Measurements from ENCODE around the gene SH3PXD2B. TPM values are rescaled to one million over a fixed set of nuclear protein-coding genes. Genes with fewer than 3 reads are reported as not detected.
"Not testable (repeated sequence)": the region's sequence is repeated elsewhere in the genome, so short reads cannot be mapped to it uniquely, and the experiment has no call there.

The SH3PXD2B gene
- total RNA-seq, 4 donors from 2014 or later: 27.8 to 52.6 (median 44.4) TPM

- H3K4me3 ChIP-seq: no peak overlapping the region
- peaks cover 0 to 72% (median 0%) of the 10 kb centered on the region in 3 donors for H3K36me3 ChIP-seq
- H3K27ac ChIP-seq: no peak overlapping the region
- TF ChIP-seq CTCF (IDR thresholded peaks at IDR 0.05) (no peak), POLR2A (IDR thresholded peaks at IDR 0.05) (no peak), EP300 (IDR thresholded peaks at IDR 0.05) (no peak)
- peaks cover 0 to 13% (median 2%) of the 10 kb centered on the region in 4 donors for H3K9me3 ChIP-seq
- no peaks in the 10 kb centered on the region for H3K27me3 ChIP-seq
- H3K4me1 ChIP-seq: no peaks in the 10 kb centered on the region
- DNase-seq (ENCODE audit: low spot score in 2 of 2): no peak
- 87 to 94% methylated on average over 7 of the region's 7 CpGs for WGBS, 2 donors
These were observed 82.6 kb downstream of the SH3PXD2B start for GRCh38 chr5:172371684-172372083.

DNA sequence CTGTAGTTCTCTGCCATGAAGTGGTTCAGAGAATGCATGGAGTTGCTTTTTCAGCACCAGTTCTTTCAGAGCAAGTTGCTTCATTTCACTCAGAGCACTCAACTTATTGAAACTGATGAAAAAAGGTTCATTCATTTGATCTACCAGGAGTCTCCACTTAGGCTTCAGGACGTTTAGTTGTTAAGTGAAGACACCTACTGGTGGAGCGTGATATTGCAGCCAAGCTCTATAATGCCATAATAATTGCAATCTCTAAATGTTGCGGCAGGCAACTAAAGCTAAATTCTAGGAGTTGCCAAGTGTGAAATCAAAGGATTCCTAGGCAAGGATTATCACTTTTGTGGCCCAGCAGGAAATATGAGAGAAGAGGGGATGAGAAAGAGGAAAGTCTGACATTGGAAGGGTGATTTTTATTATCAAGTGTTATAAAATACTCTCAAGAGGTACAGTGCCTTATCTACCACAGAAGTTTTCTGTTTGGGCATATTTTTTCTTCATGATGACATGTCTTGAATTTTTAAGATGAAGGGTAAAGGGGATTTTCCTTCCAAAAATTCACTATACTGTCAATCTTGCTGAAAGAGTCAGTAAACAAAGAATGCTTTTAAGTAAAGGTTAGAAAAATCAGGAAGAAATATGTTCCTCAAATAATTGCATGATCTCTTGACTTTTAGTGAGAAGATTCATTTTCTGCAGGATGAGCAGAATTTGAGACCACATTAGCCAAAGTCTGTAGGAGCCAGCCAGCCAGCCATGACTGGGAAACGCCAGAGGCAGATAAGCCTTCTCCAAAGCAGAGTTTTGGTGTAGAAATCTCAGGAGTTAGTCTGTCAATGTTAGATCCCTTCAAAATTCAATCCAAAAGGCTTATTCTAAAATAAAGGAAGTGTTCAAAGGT lies 83.4 kb downstream of the SH3PXD2B start:
- Histone ChIP-seq H3K4me1 (peaks cover 0 to 5% (median 0%) of the 10 kb centered on the region in 4 donors), H3K27me3 (no peaks in the 10 kb centered on the region), H3K9me3 (peaks cover 0 to 13% (median 2%) of the 10 kb centered on the region in 4 donors), H3K4me3 (no peak overlapping the region), H3K27ac (peak overlapping the region in 1 of 4 donors; percentile 50), H3K36me3 (peaks cover 0 to 64% (median 0%) of the 10 kb centered on the region in 3 donors)
- TF ChIP-seq EP300 (IDR thresholded peaks at IDR 0.05) (no peak), CTCF (IDR thresholded peaks at IDR 0.05) (peak in 4 of 5 experiments; percentile 23 to 46 (median 28))
- WGBS, 2 donors: 56% methylated on average over 4 of the region's 4 CpGs
- DNase-seq (ENCODE audit: low spot score in 2 of 2): peak; percentile 22 to 54

DNA sequence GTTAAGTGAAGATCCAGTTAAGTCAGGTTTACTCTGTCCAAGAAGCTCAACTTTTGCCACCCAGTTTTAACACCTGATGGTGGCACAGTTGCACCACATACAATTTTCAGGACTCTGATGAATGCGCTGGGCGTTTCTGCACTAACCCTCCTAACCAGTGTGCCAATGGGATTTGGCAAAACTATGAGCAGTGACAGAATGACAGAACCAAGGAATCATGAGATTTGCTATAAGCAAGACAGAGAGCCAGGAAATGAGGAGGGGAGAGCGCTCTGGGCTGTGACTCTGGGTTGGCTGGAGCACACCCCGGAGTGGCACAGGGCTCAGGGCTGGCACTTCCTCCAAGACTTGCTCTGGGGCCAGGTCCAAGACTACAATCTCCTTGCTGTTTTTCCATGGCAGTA lies 84.1 kb downstream of the SH3PXD2B start:
- no peaks in the 10 kb centered on the region for H3K27me3 ChIP-seq
- WGBS, 2 donors: 62 to 78% methylated on average over 4 of the region's 4 CpGs
- TF ChIP-seq EP300 (IDR thresholded peaks at IDR 0.05) (no peak), POLR2A (IDR thresholded peaks at IDR 0.05) (no peak), CTCF (IDR thresholded peaks at IDR 0.05) (no peak)
- peaks cover 0 to 12% (median 4%) of the 10 kb centered on the region in 4 donors for H3K4me1 ChIP-seq
- no peak for DNase-seq (ENCODE audit: low spot score in 2 of 2)
- H3K27ac ChIP-seq: peak overlapping the region in 1 of 4 donors; percentile 50
- H3K4me3 ChIP-seq: no peak overlapping the region
- peaks cover 0 to 13% (median 2%) of the 10 kb centered on the region in 4 donors for H3K9me3 ChIP-seq
- H3K36me3 ChIP-seq: peaks cover 0 to 63% (median 0%) of the 10 kb centered on the region in 3 donors

GRCh38 chr5:172368699-172369098 lies 85.6 kb downstream of the SH3PXD2B start:
- Histone ChIP-seq H3K36me3 (peaks cover 0 to 62% (median 0%) of the 10 kb centered on the region in 3 donors), H3K4me1 (peaks cover 0 to 16% (median 6%) of the 10 kb centered on the region in 4 donors), H3K9me3 (peaks cover 0 to 21% (median 2%) of the 10 kb centered on the region in 4 donors)
- H3K27ac ChIP-seq; DNase-seq (ENCODE audit: low spot score in 2 of 2); H3K27me3 ChIP-seq; H3K4me3 ChIP-seq: not testable (repeated sequence)
- WGBS, 2 donors: 95 to 96% methylated on average over 3 of the region's 3 CpGs

- Histone ChIP-seq H3K27me3 (no peaks in the 10 kb centered on the region), H3K27ac (peak overlapping the region in 3 of 4 donors; percentile 74 to 85 (median 82)), H3K4me1 (peaks cover 0 to 16% (median 6%) of the 10 kb centered on the region in 4 donors), H3K9me3 (peaks cover 0 to 15% (median 2%) of the 10 kb centered on the region in 4 donors), H3K4me3 (no peak overlapping the region), H3K36me3 (peaks cover 0 to 62% (median 0%) of the 10 kb centered on the region in 3 donors)
- TF ChIP-seq EP300 (IDR thresholded peaks at IDR 0.05) (no peak), CTCF (IDR thresholded peaks at IDR 0.05) (no peak), POLR2A (IDR thresholded peaks at IDR 0.05) (no peak)
- DNase-seq (ENCODE audit: low spot score in 2 of 2): no peak
- WGBS, 2 donors: 84 to 92% methylated on average over 4 of the region's 4 CpGs
These were observed 88.2 kb downstream of the SH3PXD2B start for GRCh38 chr5:172365948-172366608.

All from tibial nerve (tissue), 4 donors.